ENCODE results near the gene GTSE1. TPM values are rescaled to one million over a fixed set of nuclear protein-coding genes. Genes with fewer than 3 reads are reported as not detected.

The GTSE1 gene
- total RNA-seq, 2 experiments from 2014 or later = 34.3 to 35.7 TPM

- CTCF ChIA-PET = interaction anchor here (0.6 to 0.7 kb wide), 2 partner anchors 17 to 214 kb away, joined by 3 read pairs; no protein-coding TSS in a partner anchor
- POLR2A ChIA-PET = no interaction called here
Measured at GRCh38 chr22:46338636-46339035, 42.0 kb downstream of the GTSE1 start.

GRCh38 chr22:46339956-46340355 lies 43.3 kb downstream of the GTSE1 start:
- CTCF ChIA-PET = interaction anchor here (0.8 to 0.9 kb wide), 2 partner anchors 28 to 218 kb away, joined by 3 to 5 read pairs; no protein-coding TSS in a partner anchor
- POLR2A ChIA-PET = interaction anchor here (0.6 kb wide), 1 partner anchor 21 kb away, joined by 3 read pairs; no protein-coding TSS in a partner anchor

- POLR2A ChIA-PET = interaction anchor here (0.6 kb wide), 1 partner anchor 20 kb away, joined by 3 read pairs; no protein-coding TSS in a partner anchor
- CTCF ChIA-PET = interaction anchor here (0.8 kb wide), 1 partner anchor 27 kb away, joined by 3 read pairs; no protein-coding TSS in a partner anchor
Measured at GRCh38 chr22:46340676-46341075, 44.0 kb downstream of the GTSE1 start.

- POLR2A ChIA-PET = no interaction called here
- CTCF ChIA-PET = no interaction called here
Measured at GRCh38 chr22:46346680-46347405, 50.2 kb downstream of the GTSE1 start.

- POLR2A ChIA-PET = no interaction called here
Measured at GRCh38 chr22:46347646-46348045, 51.0 kb downstream of the GTSE1 start.

GRCh38 chr22:46348099-46348695 lies 51.5 kb downstream of the GTSE1 start:
- CTCF ChIA-PET = no interaction called here
- POLR2A ChIA-PET = no interaction called here

More at GRCh38 chr22:46347646-46348045, 51.0 kb downstream of the GTSE1 start:
- CTCF ChIA-PET = no interaction called here

GRCh38 chr22:46349238-46349637 lies 52.6 kb downstream of the GTSE1 start:
- POLR2A ChIA-PET = no interaction called here

GRCh38 chr22:46349681-46350080 lies 53.0 kb downstream of the GTSE1 start:
- POLR2A ChIA-PET = no interaction called here
- CTCF ChIA-PET = no interaction called here

More at GRCh38 chr22:46349238-46349637, 52.6 kb downstream of the GTSE1 start:
- CTCF ChIA-PET = no interaction called here

- POLR2A ChIA-PET = no interaction called here
- CTCF ChIA-PET = no interaction called here
Measured at GRCh38 chr22:46350121-46350520, 53.5 kb downstream of the GTSE1 start.

GRCh38 chr22:46350646-46351045 lies 54.0 kb downstream of the GTSE1 start:
- ChIA-PET POLR2A (no interaction called here), CTCF (no interaction called here)

GRCh38 chr22:46351131-46351735 lies 54.6 kb downstream of the GTSE1 start:
- POLR2A ChIA-PET = no interaction called here
- CTCF ChIA-PET = no interaction called here

- CTCF ChIA-PET = no interaction called here
- POLR2A ChIA-PET = no interaction called here
Measured at GRCh38 chr22:46351767-46352166, 55.1 kb downstream of the GTSE1 start.

GRCh38 chr22:46352276-46352675 lies 55.6 kb downstream of the GTSE1 start:
- CTCF ChIA-PET = no interaction called here
- POLR2A ChIA-PET = no interaction called here

- ChIA-PET CTCF (interaction anchor here (0.6 to 0.7 kb wide), 2 partner anchors 158 to 189 kb away, joined by 3 to 4 read pairs; no protein-coding TSS in a partner anchor), POLR2A (no interaction called here)
Measured at GRCh38 chr22:46352691-46353386, 56.2 kb downstream of the GTSE1 start.

- POLR2A ChIA-PET = no interaction called here
- CTCF ChIA-PET = interaction anchor here (0.6 to 0.7 kb wide), 2 partner anchors 159 to 188 kb away, joined by 3 to 4 read pairs; no protein-coding TSS in a partner anchor
Measured at GRCh38 chr22:46353483-46354105, 56.9 kb downstream of the GTSE1 start.

GRCh38 chr22:46354176-46354992 lies 57.7 kb downstream of the GTSE1 start:
- ChIA-PET CTCF (interaction anchor here (1.2 kb wide), 1 partner anchor 10 kb away, joined by 3 read pairs; no protein-coding TSS in a partner anchor), POLR2A (no interaction called here)

GRCh38 chr22:46354993-46355305 lies 58.3 kb downstream of the GTSE1 start:
- POLR2A ChIA-PET = no interaction called here
- CTCF ChIA-PET = interaction anchor here (1.2 kb wide), 1 partner anchor 11 kb away, joined by 3 read pairs; no protein-coding TSS in a partner anchor

GRCh38 chr22:46355369-46355995 lies 58.8 kb downstream of the GTSE1 start:
- CTCF ChIA-PET = interaction anchor here (0.7 to 2.1 kb wide), 3 partner anchors 11 to 17 kb away, joined by 3 to 12 read pairs (median 3); no protein-coding TSS in a partner anchor
- POLR2A ChIA-PET = no interaction called here

Measured in activated CD8-positive, alpha-beta memory T cell treated with anti-CD3 and anti-CD28 coated beads for 36 hours (primary cell).